HFFc6 (cell line): ENCODE results near the gene CXXC5. TPM values are rescaled to one million over a fixed set of nuclear protein-coding genes. Genes with fewer than 3 reads are reported as not detected.
A peak's percentile ranks its signal among the peaks of the same experiment; 100 is the strongest.
"Not testable (repeated sequence)": the region's sequence is repeated elsewhere in the genome, so short reads cannot be mapped to it uniquely, and the experiment has no call there.

Source experiments
- DNase-seq: peaks from one replicate; pipeline ENCODE4 v3.0.0-alpha.2; 2018
- H3K27ac Mint-ChIP-seq: 2 replicates; pipeline ENCODE4 v1.8.0; 2020; ENCODE audit warnings: mild to moderate bottlenecking, mixed read lengths
- H3K27me3 Mint-ChIP-seq: 2 replicates; pipeline ENCODE4 v1.8.0; 2021; ENCODE audit warnings: mild to moderate bottlenecking, moderate library complexity, mixed read lengths; ENCODE audit not compliant: insufficient read depth
- H3K36me3 Mint-ChIP-seq: 2 replicates; pipeline ENCODE4 v1.8.0; 2021; ENCODE audit warnings: low read depth, mixed read lengths
- H3K4me1 Mint-ChIP-seq: 2 replicates; pipeline ENCODE4 v1.8.0; 2020; ENCODE audit warnings: low read depth, mixed read lengths
- H3K4me3 Mint-ChIP-seq: 2 replicates; pipeline ENCODE4 v1.8.0; 2020; ENCODE audit warnings: mild to moderate bottlenecking, moderate library complexity, mixed read lengths
- H3K9me3 Mint-ChIP-seq: 2 replicates; pipeline ENCODE4 v1.8.0; 2020; ENCODE audit warnings: mild to moderate bottlenecking, mixed read lengths
- long read RNA-seq: library from polyadenylated mRNA; unstranded; transcript quantifications from one replicate; pipeline ENCODE4 v2.0.0, GENCODE V29; 2019
- total RNA-seq, 6 experiments: library from RNA; stranded (reverse); fragmentation: NEBNext Ultra II Directional; extraction: Animal tissue kit (Norgen Biotek cat#: 25700); gene quantifications; 2 replicates in 1 of 6; 3 replicates in 5 of 6; pipeline ENCODE4 v1.2.3, GENCODE V29; 2021
- TF ChIP-seq, protein P1 (sequence below): fragments of 200-600 bp; sonication (generic); IDR thresholded peaks from 2 replicates; pipeline ENCODE4 v1.5.0; 2021; ENCODE audit warnings: antibody characterized with exemption, mild to moderate bottlenecking

Gene CXXC5
- 10 to 100 TPM; 46.4 to 58.5 (median 49.2) TPM for total RNA-seq
- long read RNA-seq, transcript CXXC5-211 (3 exons, 1,892 nt): major isoform, 28 of 60 reads
- long read RNA-seq, transcript CXXC5-201 (3 exons, 2,658 nt): minor isoform, 11 of 60 reads
- long read RNA-seq, partial matches to known transcripts: 3 of 60 reads
- long read RNA-seq, other reads (novel, unspliced or antisense): 18 of 60 reads

DNA sequence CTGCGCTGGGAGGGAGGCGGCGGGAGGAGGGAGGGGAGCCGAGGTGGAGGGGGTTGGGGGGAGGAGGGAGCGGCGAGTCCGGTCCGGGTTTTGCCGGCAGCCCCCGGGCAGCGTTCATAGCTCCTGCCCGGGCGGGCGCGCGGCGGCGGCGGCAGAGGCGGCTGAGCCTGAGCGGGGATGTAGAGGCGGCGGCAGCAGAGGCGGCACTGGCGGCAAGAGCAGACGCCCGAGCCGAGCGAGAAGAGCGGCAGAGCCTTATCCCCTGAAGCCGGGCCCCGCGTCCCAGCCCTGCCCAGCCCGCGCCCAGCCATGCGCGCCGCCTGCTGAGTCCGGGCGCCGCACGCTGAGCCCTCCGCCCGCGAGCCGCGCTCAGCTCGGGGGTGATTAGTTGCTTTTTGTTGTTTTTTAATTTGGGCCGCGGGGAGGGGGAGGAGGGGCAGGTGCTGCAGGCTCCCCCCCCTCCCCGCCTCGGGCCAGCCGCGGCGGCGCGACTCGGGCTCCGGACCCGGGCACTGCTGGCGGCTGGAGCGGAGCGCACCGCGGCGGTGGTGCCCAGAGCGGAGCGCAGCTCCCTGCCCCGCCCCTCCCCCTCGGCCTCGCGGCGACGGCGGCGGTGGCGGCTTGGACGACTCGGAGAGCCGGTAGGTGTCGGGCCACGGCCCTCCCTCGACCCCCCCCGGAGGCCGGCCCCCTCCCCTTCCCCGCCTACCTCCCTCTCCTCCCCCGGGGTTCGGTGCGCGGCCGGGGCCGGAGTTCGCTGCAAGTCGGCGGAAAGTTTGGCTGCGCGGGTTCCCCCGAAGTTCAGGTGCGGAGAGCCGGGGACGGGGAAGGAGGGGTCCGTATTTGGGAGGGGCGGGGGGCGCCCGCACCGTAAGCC lies at the start of gene CXXC5:
CXXC5 (plus strand) TSS at position 145 of the 877 bp plus-strand sequence. CDS start 32,175 bp downstream, outside the sequence.
- Mint-ChIP-seq H3K36me3 (no peaks in the 10 kb centered on the region), H3K4me1 (peaks cover 25% of the 10 kb centered on the region), H3K27ac (no peak within 1 kb of the TSS), H3K27me3 (peaks cover 3% of the 10 kb centered on the region; the same call in 1 of the 2 replicates), H3K4me3 (peak within 1 kb of the TSS; percentile 85), H3K9me3 (no peaks in the 10 kb centered on the region)
- DNase-seq: peak; percentile 72
- TF ChIP-seq, protein P1, sequence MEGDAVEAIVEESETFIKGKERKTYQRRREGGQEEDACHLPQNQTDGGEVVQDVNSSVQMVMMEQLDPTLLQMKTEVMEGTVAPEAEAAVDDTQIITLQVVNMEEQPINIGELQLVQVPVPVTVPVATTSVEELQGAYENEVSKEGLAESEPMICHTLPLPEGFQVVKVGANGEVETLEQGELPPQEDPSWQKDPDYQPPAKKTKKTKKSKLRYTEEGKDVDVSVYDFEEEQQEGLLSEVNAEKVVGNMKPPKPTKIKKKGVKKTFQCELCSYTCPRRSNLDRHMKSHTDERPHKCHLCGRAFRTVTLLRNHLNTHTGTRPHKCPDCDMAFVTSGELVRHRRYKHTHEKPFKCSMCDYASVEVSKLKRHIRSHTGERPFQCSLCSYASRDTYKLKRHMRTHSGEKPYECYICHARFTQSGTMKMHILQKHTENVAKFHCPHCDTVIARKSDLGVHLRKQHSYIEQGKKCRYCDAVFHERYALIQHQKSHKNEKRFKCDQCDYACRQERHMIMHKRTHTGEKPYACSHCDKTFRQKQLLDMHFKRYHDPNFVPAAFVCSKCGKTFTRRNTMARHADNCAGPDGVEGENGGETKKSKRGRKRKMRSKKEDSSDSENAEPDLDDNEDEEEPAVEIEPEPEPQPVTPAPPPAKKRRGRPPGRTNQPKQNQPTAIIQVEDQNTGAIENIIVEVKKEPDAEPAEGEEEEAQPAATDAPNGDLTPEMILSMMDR: no peak

DNA sequence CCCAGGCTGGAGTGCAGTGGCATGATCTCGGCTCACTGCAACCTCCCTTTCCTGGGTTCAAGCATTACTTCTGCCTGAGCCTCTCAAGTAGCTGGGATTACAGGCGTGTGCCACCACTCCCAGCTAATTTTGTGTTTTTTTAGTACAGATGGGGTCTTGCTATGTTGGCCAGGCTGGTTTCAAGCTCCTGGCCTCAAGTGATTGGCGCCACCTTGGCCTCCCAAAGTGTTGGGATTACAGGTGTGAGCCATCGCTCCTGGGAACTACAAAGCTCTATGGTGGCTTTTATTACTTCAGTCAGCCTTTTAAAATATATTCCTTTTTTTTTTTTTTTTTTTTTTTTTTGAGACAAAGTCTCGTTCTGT lies 49.6 kb upstream of the CXXC5 start:
- peaks cover 16% of the 10 kb centered on the region for H3K36me3 Mint-ChIP-seq
- DNase-seq, H3K27ac Mint-ChIP-seq, H3K9me3 Mint-ChIP-seq, H3K4me3 Mint-ChIP-seq, H3K27me3 Mint-ChIP-seq: not testable (repeated sequence)
- H3K4me1 Mint-ChIP-seq: peaks cover 40% of the 10 kb centered on the region

DNA sequence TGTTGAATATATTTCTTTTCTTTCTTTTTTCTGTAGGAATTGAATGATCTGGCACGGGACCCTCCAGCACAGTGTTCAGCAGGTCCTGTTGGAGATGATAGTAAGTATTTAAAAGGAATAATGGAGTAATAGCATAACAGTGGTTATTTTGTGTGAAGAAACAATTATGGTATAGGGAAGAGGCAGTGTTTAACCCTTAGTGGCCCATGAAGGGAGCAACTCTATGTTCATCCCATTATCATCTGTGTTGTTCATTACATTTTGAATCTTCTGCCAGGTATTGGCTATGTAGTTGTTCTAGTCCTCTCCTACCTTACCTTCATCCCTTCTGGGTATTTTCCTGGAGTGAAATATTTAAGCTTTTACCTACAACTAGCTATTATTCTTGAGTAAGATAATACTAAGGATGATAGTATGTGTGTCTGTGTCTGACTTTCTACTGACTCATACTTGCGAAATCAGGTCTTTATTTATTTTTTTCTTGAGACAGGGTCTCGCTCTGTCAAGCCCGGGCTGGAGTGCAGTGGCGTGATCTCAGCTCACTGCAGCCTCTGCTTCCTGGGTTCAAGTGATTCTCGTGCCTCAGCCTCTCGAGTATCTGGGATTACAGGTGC lies 47.7 kb upstream of the CXXC5 start:
- TF ChIP-seq, protein P1: no peak
- H3K9me3 Mint-ChIP-seq: no peaks in the 10 kb centered on the region
- no peak overlapping the region for H3K4me3 Mint-ChIP-seq
- DNase-seq: peak; percentile 62
- peaks cover 16% of the 10 kb centered on the region for H3K36me3 Mint-ChIP-seq
- H3K27ac Mint-ChIP-seq: peak overlapping the region; percentile 43
- H3K27me3 Mint-ChIP-seq: no peaks in the 10 kb centered on the region; the same call in 1 of the 2 replicates
- H3K4me1 Mint-ChIP-seq: peaks cover 24% of the 10 kb centered on the region

DNA sequence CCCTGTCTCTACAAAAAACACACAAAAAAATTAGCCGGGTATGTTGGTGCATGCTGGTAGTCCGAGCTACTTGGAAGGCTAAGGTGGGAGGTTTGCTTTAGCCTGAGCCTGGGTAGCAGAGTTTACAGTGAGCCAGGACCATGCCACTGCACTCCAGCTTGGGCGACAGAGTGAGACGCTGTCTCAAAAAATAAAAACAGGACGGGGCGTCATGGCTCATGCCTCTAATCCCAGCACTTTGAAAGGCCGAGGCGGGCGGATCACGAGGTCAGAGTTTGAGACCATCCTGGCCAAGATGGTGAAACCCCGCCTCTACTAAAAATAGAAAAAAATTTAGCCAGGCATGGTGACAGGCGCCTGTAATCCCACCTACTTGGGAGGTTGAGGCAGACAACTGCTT lies 46.7 kb upstream of the CXXC5 start:
- no peak for DNase-seq
- Mint-ChIP-seq H3K4me3 (no peak overlapping the region), H3K9me3 (no peaks in the 10 kb centered on the region), H3K27ac (no peak overlapping the region), H3K4me1 (peaks cover 24% of the 10 kb centered on the region), H3K36me3 (peaks cover 21% of the 10 kb centered on the region), H3K27me3 (no peaks in the 10 kb centered on the region; the same call in 1 of the 2 replicates)
- TF ChIP-seq, protein P1: no peak

DNA sequence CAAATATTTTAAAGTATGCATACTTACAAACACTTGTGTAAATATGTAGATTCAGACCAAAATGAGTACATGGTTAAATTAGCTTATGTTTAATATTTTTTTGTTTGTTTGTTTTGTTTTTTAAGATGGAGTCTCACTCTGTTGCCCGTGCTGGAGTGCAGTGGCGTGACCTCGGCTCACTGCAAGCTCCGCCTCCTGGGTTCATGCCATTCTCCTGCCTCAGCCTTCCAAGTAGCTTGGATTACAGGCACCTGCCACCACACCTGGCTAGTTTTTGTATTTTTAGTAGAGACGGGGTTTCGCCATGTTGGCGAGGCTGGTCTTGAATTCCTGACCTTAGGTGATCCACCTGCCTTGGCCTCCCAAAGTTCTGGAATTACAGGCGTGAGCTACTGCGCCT lies 46.2 kb upstream of the CXXC5 start:
- not testable (repeated sequence) for H3K27ac Mint-ChIP-seq, DNase-seq, H3K9me3 Mint-ChIP-seq, H3K4me3 Mint-ChIP-seq, H3K27me3 Mint-ChIP-seq
- Mint-ChIP-seq H3K4me1 (peaks cover 24% of the 10 kb centered on the region), H3K36me3 (peaks cover 20% of the 10 kb centered on the region)

DNA sequence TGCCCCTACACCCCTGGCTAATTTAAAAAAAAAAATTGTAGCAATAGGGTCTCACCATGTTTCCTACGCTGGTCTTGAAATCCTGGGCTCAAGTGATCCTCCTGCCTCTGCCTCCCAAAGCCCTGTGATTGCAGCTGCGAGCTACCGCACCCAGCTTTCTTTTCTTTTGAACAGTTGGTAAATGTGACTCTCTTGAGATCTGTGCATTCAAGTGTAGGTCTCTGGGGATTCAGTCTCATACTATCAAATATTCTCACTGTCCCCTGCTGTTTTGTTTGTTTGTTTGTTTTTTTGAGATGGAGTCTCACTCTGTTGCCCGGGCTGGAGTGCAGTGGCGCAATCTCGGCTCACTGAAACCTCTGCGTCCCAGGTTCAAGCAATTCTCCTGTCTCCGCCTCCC lies 42.3 kb upstream of the CXXC5 start:
- peaks cover 13% of the 10 kb centered on the region for H3K4me1 Mint-ChIP-seq
- H3K27ac Mint-ChIP-seq: no peak overlapping the region
- no peaks in the 10 kb centered on the region for H3K27me3 Mint-ChIP-seq
- TF ChIP-seq, protein P1: no peak
- H3K36me3 Mint-ChIP-seq: peaks cover 14% of the 10 kb centered on the region; the same call in 1 of the 2 replicates
- H3K4me3 Mint-ChIP-seq: no peak overlapping the region
- H3K9me3 Mint-ChIP-seq: no peaks in the 10 kb centered on the region
- DNase-seq: no peak
